ENCODE data around the gene NFIB. TPM values are rescaled to one million over a fixed set of nuclear protein-coding genes. Genes with fewer than 3 reads are reported as not detected.

Gene NFIB
- total RNA-seq, 1 experiment from 2014 or later, result 0.61 TPM

GRCh38 chr9:14097215-14097614, 216.7 kb downstream of the NFIB start:
- POLR2A ChIA-PET, result no interaction called here
- BruUV-seq (replicated peaks), result no TSS peak
- no peaks in the 10 kb centered on the region for H3K36me3 ChIP-seq (ENCODE audit: control insufficient read depth, insufficient read depth, low read length)
- Mint-ChIP-seq H3K9me3 (ENCODE audit: unreplicated experiment) (no peaks in the 10 kb centered on the region), H3K4me1 (ENCODE audit: low read depth, unreplicated experiment) (no peaks in the 10 kb centered on the region), H3K27me3 (ENCODE audit: insufficient read depth, unreplicated experiment) (no peaks in the 10 kb centered on the region), H3K4me3 (ENCODE audit: unreplicated experiment) (no peak overlapping the region), H3K27ac (ENCODE audit: unreplicated experiment) (no peak overlapping the region), H3K36me3 (ENCODE audit: insufficient read depth, unreplicated experiment) (no peaks in the 10 kb centered on the region)
- CTCF ChIA-PET, result no interaction called here
- no peaks in the 10 kb centered on the region for H3K27me3 ChIP-seq (replicated peaks; ENCODE audit: control insufficient read depth, insufficient read depth, low read length)
- H3K4me3 ChIP-seq (ENCODE audit: low read depth, low read length), result no peak overlapping the region
- no peak for DNase-seq
- TF ChIP-seq CTCF (IDR thresholded peaks at IDR 0.05; ENCODE audit: insufficient read depth in 1 of 2, low read depth in 1 of 2, low read length in 1 of 2, severe bottlenecking in 1 of 2, unreplicated experiment in 1 of 2), result no peak
- no peaks in the 10 kb centered on the region for H3K4me1 ChIP-seq
- no peaks in the 10 kb centered on the region for H3K9me3 ChIP-seq
- intact Hi-C loops (cut with micrococcal nuclease; ENCODE audit: unreplicated experiment), result no loop called here

- H3K36me3 Mint-ChIP-seq (ENCODE audit: insufficient read depth, unreplicated experiment), result no peaks in the 10 kb centered on the region
Measured at GRCh38 chr9:14096258-14096922, 217.6 kb downstream of the NFIB start.

GRCh38 chr9:14095277-14095676, 218.7 kb downstream of the NFIB start:
- no peak for DNase-seq
- no peaks in the 10 kb centered on the region for H3K4me1 Mint-ChIP-seq (ENCODE audit: low read depth, unreplicated experiment)
- POLR2A ChIA-PET, result no interaction called here
- TF ChIP-seq CTCF (IDR thresholded peaks at IDR 0.05; ENCODE audit: insufficient read depth in 1 of 2, low read depth in 1 of 2, low read length in 1 of 2, severe bottlenecking in 1 of 2, unreplicated experiment in 1 of 2), result no peak
- no peak overlapping the region for H3K4me3 Mint-ChIP-seq (ENCODE audit: unreplicated experiment)
- CTCF ChIA-PET, result no interaction called here
- BruUV-seq (replicated peaks), result no TSS peak
- no peaks in the 10 kb centered on the region for H3K36me3 Mint-ChIP-seq (ENCODE audit: insufficient read depth, unreplicated experiment)
- H3K27me3 ChIP-seq (replicated peaks; ENCODE audit: control insufficient read depth, insufficient read depth, low read length), result no peaks in the 10 kb centered on the region
- intact Hi-C loops (cut with micrococcal nuclease; ENCODE audit: unreplicated experiment), result no loop called here
- no peak overlapping the region for H3K27ac Mint-ChIP-seq (ENCODE audit: unreplicated experiment)
- H3K27me3 Mint-ChIP-seq (ENCODE audit: insufficient read depth, unreplicated experiment), result no peaks in the 10 kb centered on the region
- H3K9me3 ChIP-seq, result no peaks in the 10 kb centered on the region
- H3K36me3 ChIP-seq (ENCODE audit: control insufficient read depth, insufficient read depth, low read length), result no peaks in the 10 kb centered on the region
- H3K4me1 ChIP-seq, result no peaks in the 10 kb centered on the region
- no peaks in the 10 kb centered on the region for H3K9me3 Mint-ChIP-seq (ENCODE audit: unreplicated experiment)
- H3K4me3 ChIP-seq (ENCODE audit: low read depth, low read length), result no peak overlapping the region

More at GRCh38 chr9:14096258-14096922, 217.6 kb downstream of the NFIB start:
- no peak for TF ChIP-seq CTCF (IDR thresholded peaks at IDR 0.05; ENCODE audit: insufficient read depth in 1 of 2, low read depth in 1 of 2, low read length in 1 of 2, severe bottlenecking in 1 of 2, unreplicated experiment in 1 of 2)
- no peak overlapping the region for H3K27ac Mint-ChIP-seq (ENCODE audit: unreplicated experiment)
- BruUV-seq (replicated peaks), result no TSS peak
- DNase-seq, result no peak
- H3K27me3 Mint-ChIP-seq (ENCODE audit: insufficient read depth, unreplicated experiment), result no peaks in the 10 kb centered on the region
- H3K4me3 Mint-ChIP-seq (ENCODE audit: unreplicated experiment), result no peak overlapping the region
- Histone ChIP-seq H3K27me3 (replicated peaks; ENCODE audit: control insufficient read depth, insufficient read depth, low read length) (no peaks in the 10 kb centered on the region), H3K4me3 (ENCODE audit: low read depth, low read length) (no peak overlapping the region), H3K36me3 (ENCODE audit: control insufficient read depth, insufficient read depth, low read length) (no peaks in the 10 kb centered on the region), H3K4me1 (no peaks in the 10 kb centered on the region), H3K9me3 (no peaks in the 10 kb centered on the region)
- H3K9me3 Mint-ChIP-seq (ENCODE audit: unreplicated experiment), result no peaks in the 10 kb centered on the region
- CTCF ChIA-PET, result no interaction called here
- H3K4me1 Mint-ChIP-seq (ENCODE audit: low read depth, unreplicated experiment), result no peaks in the 10 kb centered on the region
- intact Hi-C loops (cut with micrococcal nuclease; ENCODE audit: unreplicated experiment), result no loop called here
- POLR2A ChIA-PET, result no interaction called here
